Adrenal gland (tissue), 12 donors: ENCODE data around the gene STK32A. TPM values are rescaled to one million over a fixed set of nuclear protein-coding genes. Genes with fewer than 3 reads are reported as not detected.

Experiments used
- DNase-seq, 7 donors: peaks; one replicate each; pipeline ENCODE4 v3.0.0-alpha.2; 2019 to 2020
- H3K27ac ChIP-seq, 5 donors: fragments of 200-600 bp; sonication (generic) in 4 of 5; 1 replicate in 3 of 5; 2 replicates in 2 of 5; pipeline versions ENCODE4 v1.5.1 to v1.8.0; 2016 to 2020; ENCODE audit warnings: mild to moderate bottlenecking in 1 of 5
- H3K27me3 ChIP-seq: fragments of 200-600 bp; 2 replicates; pipeline ENCODE4 v1.8.0; 2021
- H3K36me3 ChIP-seq, 2 donors: fragments of 200-600 bp; replicated peaks in 1 of 2; 1 replicate in 1 of 2; 2 replicates in 1 of 2; pipeline versions ENCODE4 v1.5.1 to v1.8.0; 2018 to 2022
- H3K4me1 ChIP-seq, 2 donors: fragments of 200-600 bp; replicated peaks in 1 of 2; 1 replicate in 1 of 2; 2 replicates in 1 of 2; pipeline versions ENCODE4 v1.5.1 to v1.8.0; 2018 to 2021
- H3K4me3 ChIP-seq, 4 donors: fragments of 200-600 bp; sonication (generic) in 3 of 4; one replicate each; pipeline ENCODE4 v1.5.1; 2016 to 2018
- H3K9me3 ChIP-seq, 3 donors: fragments of 200-600 bp; sonication (generic) in 1 of 3; replicated peaks in 1 of 3; 1 replicate in 2 of 3; 2 replicates in 1 of 3; pipeline versions ENCODE4 v1.5.1 to v1.8.0; 2016 to 2021
- CTCF ChIP-seq, 6 experiments: fragments of 450-650 bp in 4 of 6; fragments of 200-600 bp in 2 of 6; sonication (generic) in 1 of 6; IDR thresholded peaks; 1 replicate in 5 of 6; 2 replicates in 1 of 6; pipeline versions ENCODE4 v1.5.1 to v1.8.0; 2016 to 2021; ENCODE audit warnings: antibody characterized with exemption in 6 of 6, mild to moderate bottlenecking in 2 of 6, moderate library complexity in 1 of 6
- POLR2A ChIP-seq, 2 donors: fragments of 450-650 bp; IDR thresholded peaks; one replicate each; pipeline ENCODE4 v1.6.1; 2017; ENCODE audit warnings: antibody characterized with exemption in 2 of 2, mild to moderate bottlenecking in 2 of 2, moderate library complexity in 1 of 2
- WGBS, 4 donors: extraction: QIAGEN DNeasy Blood & Tissue Kit in 2 of 4; methylation state at CpG; one replicate each; pipeline versions ENCODE4 v1.1.5 to v1.1.7; 2013 to 2017; 5-methylcytosine and 5-hydroxymethylcytosine counted together
- intact Hi-C, 2 donors: fragments of 100-400 bp; cut with DNase I; formaldehyde crosslinking; loops; one replicate each; pipeline versions ENCODE4 v1.14.1 to v1.15.0; 2022 to 2023
- polyA plus RNA-seq, 3 donors: library from polyadenylated mRNA; stranded (reverse); fragments of 200-250 nt in 2 of 3; fragments of 350-450 nt in 1 of 3; fragmentation: Illumina TruSeq in 1 of 3; extraction: RNeasy Lipid Tissue Mini Kit (QIAGEN cat#74804) in 1 of 3; gene quantifications; one replicate each; pipeline ENCODE4 v1.2.3, GENCODE V29; 2013 to 2014
- total RNA-seq, 9 donors: library from RNA; depleted of rRNA in 4 of 9; stranded (reverse); fragments of >200 nt in 4 of 9; fragments of 120-200 nt in 1 of 9; fragmentation: NEBNext Ultra II Directional in 1 of 9; extraction: Animal tissue kit (Norgen Biotek cat#: 25700) in 1 of 9; gene quantifications; one replicate each; pipeline versions ENCODE4 v1.1.0 to v1.2.4, GENCODE V29; 2013 to 2023
- donor health status: healthy with polysubstance abuse.
- donor health status: Bipolar disorder and iron deficiency.
- donor health status: DM: yes; HTN: yes; CAD: no.
- donor health status: DM: no; HTN: no; CAD: no.
- donor health status: DM: no; HTN: no; CAD: no.
- donor health status: DM: yes; HTN: yes; CAD: no.

The STK32A gene
- total and polyA plus RNA-seq, 12 donors: 1.8 to 46.0 (median 18.0) TPM

- H3K4me1 ChIP-seq: no peaks in the 10 kb centered on the region
- H3K27me3 ChIP-seq: no peaks in the 10 kb centered on the region
- TF ChIP-seq POLR2A (IDR thresholded peaks at IDR 0.05): no peak
- TF ChIP-seq CTCF (IDR thresholded peaks at IDR 0.05): no peak
- no peak overlapping the region for H3K27ac ChIP-seq
- H3K4me3 ChIP-seq: no peak overlapping the region
- no peak for DNase-seq
- no peaks in the 10 kb centered on the region for H3K36me3 ChIP-seq
- no peaks in the 10 kb centered on the region for H3K9me3 ChIP-seq
- 76 to 95% (median 87%) methylated on average over 1 of the region's 1 CpG for WGBS, 4 donors
- intact Hi-C loops: no loop called here
Observed at GRCh38 chr5:147377682-147378081, 142.9 kb downstream of the STK32A start.

GRCh38 chr5:147381555-147381954, 146.7 kb downstream of the STK32A start:
- WGBS, 4 donors: 77 to 91% (median 89%) methylated on average over 3 of the region's 3 CpGs
- TF ChIP-seq CTCF (IDR thresholded peaks at IDR 0.05) (no peak), POLR2A (IDR thresholded peaks at IDR 0.05) (no peak)
- no peaks in the 10 kb centered on the region for H3K27me3 ChIP-seq
- no peaks in the 10 kb centered on the region for H3K4me1 ChIP-seq
- no peaks in the 10 kb centered on the region for H3K9me3 ChIP-seq
- H3K4me3 ChIP-seq: no peak overlapping the region
- no peaks in the 10 kb centered on the region for H3K36me3 ChIP-seq
- DNase-seq: no peak
- intact Hi-C loops: no loop called here
- no peak overlapping the region for H3K27ac ChIP-seq

GRCh38 chr5:147382776-147383175, 147.9 kb downstream of the STK32A start:
- 64 to 88% (median 76%) methylated on average over 4 of the region's 4 CpGs for WGBS, 4 donors
- intact Hi-C loops: no loop called here
- peak overlapping the region in 1 of 5 donors; percentile 1 for H3K27ac ChIP-seq

GRCh38 chr5:147384346-147385193, 149.7 kb downstream of the STK32A start:
- no peak overlapping the region for H3K27ac ChIP-seq
- TF ChIP-seq POLR2A (IDR thresholded peaks at IDR 0.05) (no peak), CTCF (IDR thresholded peaks at IDR 0.05) (no peak)
- no peaks in the 10 kb centered on the region for H3K27me3 ChIP-seq
- no peaks in the 10 kb centered on the region for H3K9me3 ChIP-seq
- no peaks in the 10 kb centered on the region for H3K36me3 ChIP-seq
- no peak overlapping the region for H3K4me3 ChIP-seq
- 64 to 74% (median 72%) methylated on average over 6 of the region's 6 CpGs for WGBS, 4 donors
- DNase-seq: peak in 2 of 7 donors; percentile 19 to 33
- H3K4me1 ChIP-seq: no peaks in the 10 kb centered on the region
- intact Hi-C loops: no loop called here

More at GRCh38 chr5:147382776-147383175, 147.9 kb downstream of the STK32A start:
- Histone ChIP-seq H3K27me3 (no peaks in the 10 kb centered on the region), H3K4me1 (no peaks in the 10 kb centered on the region), H3K36me3 (no peaks in the 10 kb centered on the region), H3K4me3 (no peak overlapping the region), H3K9me3 (no peaks in the 10 kb centered on the region)
- TF ChIP-seq CTCF (IDR thresholded peaks at IDR 0.05): no peak
- no peak for TF ChIP-seq POLR2A (IDR thresholded peaks at IDR 0.05)
- DNase-seq: no peak
